ENCODE results near the gene TXNRD2.
"Not testable (repeated sequence)": the region's sequence is repeated elsewhere in the genome, so short reads cannot be mapped to it uniquely, and the experiment has no call there.

The TXNRD2 gene

GRCh38 chr22:19890502-19891316 is 50.9 kb downstream of the TXNRD2 start:
- no peak for DNase-seq (ENCODE audit: low read depth in 2 of 2)

GRCh38 chr22:19889951-19890350 is 51.7 kb downstream of the TXNRD2 start:
- no peak for DNase-seq (ENCODE audit: low read depth in 2 of 2)

GRCh38 chr22:19888131-19888746 is 53.4 kb downstream of the TXNRD2 start:
- no peak for DNase-seq (ENCODE audit: low read depth in 2 of 2)

- no peak for DNase-seq (ENCODE audit: low read depth in 2 of 2)
Measured at GRCh38 chr22:19887256-19887985, 54.2 kb downstream of the TXNRD2 start.

GRCh38 chr22:19886605-19887255 is 54.9 kb downstream of the TXNRD2 start:
- no peak for DNase-seq (ENCODE audit: low read depth in 2 of 2)

- no peak for DNase-seq (ENCODE audit: low read depth in 2 of 2)
Measured at GRCh38 chr22:19885841-19886592, 55.6 kb downstream of the TXNRD2 start.

GRCh38 chr22:19884954-19885751 is 56.5 kb downstream of the TXNRD2 start:
- DNase-seq (ENCODE audit: low read depth in 2 of 2) = no peak

GRCh38 chr22:19884161-19884953 is 57.3 kb downstream of the TXNRD2 start:
- DNase-seq (ENCODE audit: low read depth in 2 of 2) = no peak

- DNase-seq (ENCODE audit: low read depth in 2 of 2) = not testable (repeated sequence)
Measured at GRCh38 chr22:19883446-19883845, 58.2 kb downstream of the TXNRD2 start.

GRCh38 chr22:19882446-19883381 is 58.9 kb downstream of the TXNRD2 start:
- no peak for DNase-seq (ENCODE audit: low read depth in 2 of 2)

- no peak for DNase-seq (ENCODE audit: low read depth in 2 of 2)
Measured at GRCh38 chr22:19880786-19881569, 60.6 kb downstream of the TXNRD2 start.

GRCh38 chr22:19879992-19880785 is 61.4 kb downstream of the TXNRD2 start:
- DNase-seq (ENCODE audit: low read depth in 2 of 2) = no peak

GRCh38 chr22:19879643-19879991 is 62.0 kb downstream of the TXNRD2 start:
- DNase-seq (ENCODE audit: low read depth in 2 of 2) = no peak

- DNase-seq (ENCODE audit: low read depth in 2 of 2) = no peak
Measured at GRCh38 chr22:19879246-19879570, 62.4 kb downstream of the TXNRD2 start.

GRCh38 chr22:19878461-19879245 is 63.0 kb downstream of the TXNRD2 start:
- no peak for DNase-seq (ENCODE audit: low read depth in 2 of 2)

- DNase-seq (ENCODE audit: low read depth in 2 of 2) = no peak
Measured at GRCh38 chr22:19877626-19878339, 63.8 kb downstream of the TXNRD2 start.
